Kidney epithelial cell (primary cell): ENCODE measurements around the gene SNAI3. TPM values are rescaled to one million over a fixed set of nuclear protein-coding genes. Genes with fewer than 3 reads are reported as not detected.

Experiments
- DNase-seq: peaks from one replicate; pipeline ENCODE4 v3.0.0-alpha.2; 2010; ENCODE audit warnings: low read depth
- H3K27me3 ChIP-seq: 2 replicates; pipeline ENCODE4 v1.6.0; 2011; ENCODE audit warnings: low read length; ENCODE audit not compliant: control insufficient read depth, insufficient read depth
- H3K36me3 ChIP-seq: 2 replicates; pipeline ENCODE4 v1.5.1; 2011; ENCODE audit warnings: low read length; ENCODE audit not compliant: control insufficient read depth, insufficient read depth
- H3K4me3 ChIP-seq: 2 replicates; pipeline ENCODE4 v1.5.1; 2011; ENCODE audit warnings: low read depth, mild to moderate bottlenecking, control low read depth, low read length
- total RNA-seq: library from RNA; depleted of rRNA; stranded (reverse); fragments of >200 nt; gene quantifications from 2 replicates; pipeline ENCODE4 v1.2.3, GENCODE V29; 2015
- TF ChIP-seq, protein P1 (sequence below): IDR thresholded peaks from 2 replicates; pipeline ENCODE4 v1.5.1; 2011; ENCODE audit warnings: mild to moderate bottlenecking, moderate library complexity, low read length, control low read depth, inconsistent platforms; ENCODE audit not compliant: insufficient read depth, poor library complexity, severe bottlenecking

Gene SNAI3
- total RNA-seq, 1 donor from 2014 or later, result 1.1 TPM

DNA sequence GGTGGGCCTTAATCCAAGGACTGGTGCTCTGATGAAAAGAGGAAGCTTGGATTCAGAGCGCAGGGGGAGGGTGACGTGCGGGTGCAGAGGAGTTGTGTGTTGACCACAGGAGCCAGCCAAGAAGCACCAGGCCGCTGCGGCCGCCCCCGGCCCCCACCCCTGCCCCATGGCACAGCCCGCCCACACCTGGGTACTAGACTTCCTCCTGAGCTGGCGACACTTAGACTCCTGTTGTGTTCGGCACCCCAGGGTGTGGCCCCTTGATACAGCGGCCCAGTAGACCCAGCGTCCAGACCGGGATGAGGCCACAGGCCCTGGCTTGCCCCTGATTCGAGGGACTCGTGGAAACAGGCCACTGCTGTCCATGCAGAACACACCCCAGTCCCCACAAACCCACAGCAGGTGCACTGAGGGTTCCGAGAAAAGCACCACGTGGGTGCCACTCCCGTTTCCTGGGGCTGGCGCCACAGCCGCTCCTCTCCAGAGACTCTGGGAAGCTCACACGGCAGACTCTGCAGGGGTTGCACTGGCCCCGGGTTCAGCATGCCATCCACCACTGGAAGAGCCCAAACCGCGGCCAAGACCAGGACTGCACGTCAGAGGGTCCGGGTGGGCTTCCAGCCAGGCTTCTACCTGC, 5.7 kb upstream of the SNAI3 start:
- peaks cover 31% of the 10 kb centered on the region for H3K27me3 ChIP-seq
- no peak for DNase-seq
- H3K4me3 ChIP-seq, result no peak overlapping the region
- TF ChIP-seq, protein P1, sequence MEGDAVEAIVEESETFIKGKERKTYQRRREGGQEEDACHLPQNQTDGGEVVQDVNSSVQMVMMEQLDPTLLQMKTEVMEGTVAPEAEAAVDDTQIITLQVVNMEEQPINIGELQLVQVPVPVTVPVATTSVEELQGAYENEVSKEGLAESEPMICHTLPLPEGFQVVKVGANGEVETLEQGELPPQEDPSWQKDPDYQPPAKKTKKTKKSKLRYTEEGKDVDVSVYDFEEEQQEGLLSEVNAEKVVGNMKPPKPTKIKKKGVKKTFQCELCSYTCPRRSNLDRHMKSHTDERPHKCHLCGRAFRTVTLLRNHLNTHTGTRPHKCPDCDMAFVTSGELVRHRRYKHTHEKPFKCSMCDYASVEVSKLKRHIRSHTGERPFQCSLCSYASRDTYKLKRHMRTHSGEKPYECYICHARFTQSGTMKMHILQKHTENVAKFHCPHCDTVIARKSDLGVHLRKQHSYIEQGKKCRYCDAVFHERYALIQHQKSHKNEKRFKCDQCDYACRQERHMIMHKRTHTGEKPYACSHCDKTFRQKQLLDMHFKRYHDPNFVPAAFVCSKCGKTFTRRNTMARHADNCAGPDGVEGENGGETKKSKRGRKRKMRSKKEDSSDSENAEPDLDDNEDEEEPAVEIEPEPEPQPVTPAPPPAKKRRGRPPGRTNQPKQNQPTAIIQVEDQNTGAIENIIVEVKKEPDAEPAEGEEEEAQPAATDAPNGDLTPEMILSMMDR, result no peak
- H3K36me3 ChIP-seq, result no peaks in the 10 kb centered on the region

DNA sequence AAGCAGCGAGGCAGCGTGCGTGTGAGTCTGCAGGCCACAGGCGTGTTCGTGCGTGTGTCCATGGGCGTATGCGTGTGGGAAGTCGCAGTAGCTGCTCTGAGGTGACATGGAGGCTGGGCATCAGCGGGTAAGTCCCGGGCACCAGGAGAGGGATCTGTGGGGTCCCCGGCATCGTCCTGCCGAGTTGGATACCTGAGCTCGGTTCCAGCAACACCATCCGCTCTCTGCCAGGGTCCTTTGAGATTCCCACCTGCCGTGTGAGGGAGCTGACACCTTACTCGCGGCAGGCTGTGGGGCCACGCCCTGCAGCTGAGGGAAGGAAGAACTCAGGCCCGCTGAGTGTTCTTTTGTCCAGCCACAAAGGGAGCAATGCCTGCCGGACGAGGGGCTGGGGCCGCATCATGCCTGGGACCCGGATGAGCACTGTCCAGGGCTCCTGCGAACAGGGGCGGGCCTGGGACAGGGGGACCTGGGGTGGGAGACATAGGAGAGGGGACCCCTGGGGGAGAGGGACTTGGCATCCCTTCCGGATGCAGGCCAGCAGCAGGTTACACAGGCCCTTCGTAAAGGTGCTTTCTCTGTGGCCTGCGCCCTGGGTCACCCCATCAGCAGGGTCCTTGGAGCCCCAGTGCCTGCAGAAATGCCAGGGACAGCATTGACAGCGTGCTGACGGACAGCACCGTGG, 5.0 kb upstream of the SNAI3 start:
- Histone ChIP-seq H3K27me3 (peaks cover 36% of the 10 kb centered on the region), H3K36me3 (no peaks in the 10 kb centered on the region), H3K4me3 (no peak overlapping the region)
- DNase-seq, result no peak
- TF ChIP-seq, protein P1, result no peak

DNA sequence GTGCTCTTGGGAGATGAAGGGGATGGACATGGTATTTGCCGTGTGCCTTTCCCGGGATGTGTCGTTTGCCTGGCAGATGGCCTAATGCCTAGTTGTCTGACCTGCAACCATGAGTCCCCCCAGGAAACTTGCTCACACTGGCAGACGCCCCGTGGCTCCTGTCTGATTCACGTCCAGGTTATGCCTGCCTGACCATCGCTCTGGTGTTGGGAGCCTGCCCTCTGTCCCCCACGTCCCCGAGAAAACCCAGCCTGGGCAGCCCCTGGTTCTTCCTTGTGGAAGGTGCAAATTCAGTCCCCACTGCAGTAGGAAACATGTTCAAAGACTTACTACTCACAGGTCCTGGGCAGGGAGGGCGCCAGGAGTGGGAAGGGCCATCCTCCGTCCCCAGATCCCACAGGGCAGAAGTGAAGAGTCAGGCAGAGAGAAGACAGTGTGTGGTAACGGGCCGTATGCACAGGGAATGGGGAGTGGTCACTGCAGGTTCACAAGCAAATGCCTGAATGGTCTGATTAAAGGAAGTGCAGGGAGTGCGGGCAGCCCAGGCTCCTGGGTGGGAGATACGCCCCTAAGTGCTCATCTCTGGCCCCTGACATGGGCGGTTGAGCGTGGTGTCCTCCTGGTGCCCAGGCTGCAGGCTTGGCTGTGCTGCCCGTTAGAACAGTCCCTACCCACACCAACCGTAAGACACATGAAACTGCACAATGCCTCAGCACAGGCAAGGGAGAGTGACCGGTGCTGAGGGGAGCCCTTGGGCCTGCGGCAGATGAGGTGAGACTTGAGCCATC, 4.2 kb upstream of the SNAI3 start:
- TF ChIP-seq, protein P1, result no peak
- no peak overlapping the region for H3K4me3 ChIP-seq
- DNase-seq, result no peak
- peaks cover 43% of the 10 kb centered on the region for H3K27me3 ChIP-seq
- no peaks in the 10 kb centered on the region for H3K36me3 ChIP-seq

DNA sequence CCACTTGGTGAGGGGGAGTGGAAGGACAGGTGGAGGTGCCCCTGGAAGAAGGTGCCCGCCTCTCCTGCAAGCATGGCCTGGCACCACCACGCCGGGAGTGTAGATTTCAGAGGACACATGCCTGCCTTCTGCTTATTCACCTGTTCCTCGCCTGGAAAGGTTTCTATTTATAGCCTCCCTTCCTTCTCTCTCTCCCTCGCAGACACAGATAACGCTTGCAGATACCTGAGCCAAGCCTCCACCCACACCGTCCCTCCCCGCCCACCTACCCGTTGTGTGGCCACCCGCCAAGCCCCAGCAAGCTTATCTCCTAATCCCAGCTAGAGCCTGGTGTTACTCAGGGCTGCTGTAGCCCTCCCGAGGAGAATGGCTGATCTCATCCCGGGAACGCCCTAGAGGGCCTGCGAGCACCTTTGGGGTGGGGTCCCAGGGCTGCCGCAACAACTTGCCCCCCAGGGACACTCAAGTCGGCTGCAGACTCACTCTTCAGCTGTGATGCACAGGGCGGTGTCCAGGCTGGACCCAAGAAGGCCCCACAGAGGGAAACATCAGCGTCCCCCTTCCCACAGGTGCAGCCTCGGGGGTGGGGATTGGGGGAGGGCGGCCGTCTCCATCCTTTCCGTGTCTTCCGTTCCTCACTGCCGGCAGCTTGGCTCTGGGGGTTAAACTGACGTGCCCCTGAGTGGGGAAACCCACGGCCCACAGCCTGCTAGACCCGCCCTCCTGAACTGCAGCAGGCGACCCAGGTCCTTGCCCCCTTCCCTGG, 1.9 kb upstream of the SNAI3 start:
- TF ChIP-seq, protein P1, result no peak
- H3K36me3 ChIP-seq, result no peaks in the 10 kb centered on the region
- H3K4me3 ChIP-seq, result no peak overlapping the region
- DNase-seq, result no peak
- peaks cover 57% of the 10 kb centered on the region for H3K27me3 ChIP-seq

DNA sequence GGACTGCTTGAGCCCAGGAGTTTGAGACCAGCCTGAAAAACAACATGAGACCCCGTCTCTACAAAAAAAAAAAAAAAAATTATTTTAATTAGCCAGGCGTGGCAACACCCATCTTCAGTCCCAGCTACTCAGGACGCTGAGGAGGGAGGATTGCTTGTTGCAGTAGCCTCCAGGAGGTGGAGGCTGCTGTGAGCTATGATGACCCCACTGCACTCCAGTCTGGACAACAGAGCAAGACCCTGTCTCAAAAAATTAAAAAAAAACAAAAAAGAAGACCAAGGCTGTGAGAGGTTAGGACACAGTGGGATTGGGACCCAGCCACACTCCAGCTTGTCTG, 1.3 kb upstream of the SNAI3 start:
- no peaks in the 10 kb centered on the region for H3K36me3 ChIP-seq
- H3K27me3 ChIP-seq, result peaks cover 57% of the 10 kb centered on the region
- H3K4me3 ChIP-seq, result no peak overlapping the region
- TF ChIP-seq, protein P1, result no peak
- DNase-seq, result no peak
